Neural progenitor cell (in vitro differentiated cells): Measurements from ENCODE around the gene FREM1. TPM values are rescaled to one million over a fixed set of nuclear protein-coding genes. Genes with fewer than 3 reads are reported as not detected.

Experiments
- DNase-seq: peaks from one replicate; pipeline ENCODE4 v3.0.0-alpha.2; 2016; ENCODE audit warnings: low spot score
- H2AFZ ChIP-seq: fragments of 200-600 bp; sonication (generic); replicated peaks from 2 replicates; pipeline ENCODE4 v1.6.1; 2016; ENCODE audit warnings: antibody characterized with exemption
- H3F3A ChIP-seq: fragments of 200-600 bp; sonication (generic); 2 replicates; pipeline ENCODE4 v1.6.1; 2016; ENCODE audit warnings: antibody characterized with exemption, low read depth
- H3K27ac ChIP-seq: fragments of 200-600 bp; sonication (generic); 2 replicates; pipeline ENCODE4 v1.5.1; 2016; ENCODE audit warnings: mild to moderate bottlenecking
- H3K27me3 ChIP-seq: fragments of 200-600 bp; sonication (generic); 2 replicates; pipeline ENCODE4 v1.6.1; 2016; ENCODE audit warnings: mild to moderate bottlenecking, moderate library complexity
- H3K36me3 ChIP-seq: fragments of 200-600 bp; sonication (generic); 2 replicates; pipeline ENCODE4 v1.5.1; 2016
- H3K4me1 ChIP-seq: fragments of 200-600 bp; sonication (generic); 2 replicates; pipeline ENCODE4 v1.6.1; 2016; ENCODE audit warnings: mixed run types
- H3K4me2 ChIP-seq: fragments of 200-600 bp; sonication (generic); 2 replicates; pipeline ENCODE4 v1.6.1; 2016
- H3K4me3 ChIP-seq: fragments of 200-600 bp; sonication (generic); 2 replicates; pipeline ENCODE4 v1.5.1; 2016
- H3K79me2 ChIP-seq: fragments of 200-600 bp; sonication (generic); 2 replicates; pipeline ENCODE4 v1.6.1; 2016; ENCODE audit warnings: low read depth
- H3K9ac ChIP-seq: fragments of 200-600 bp; sonication (generic); 2 replicates; pipeline ENCODE4 v1.6.1; 2016
- H3K9me3 ChIP-seq: fragments of 200-600 bp; sonication (generic); 2 replicates; pipeline ENCODE4 v1.5.1; 2016; ENCODE audit warnings: low read depth
- H4K20me1 ChIP-seq: fragments of 200-600 bp; sonication (generic); 2 replicates; pipeline ENCODE4 v1.6.1; 2016; ENCODE audit warnings: low read depth
- H3K27ac Mint-ChIP-seq: 3 replicates; pipeline ENCODE4 v1.8.0; 2021; ENCODE audit warnings: mixed read lengths
- H3K27me3 Mint-ChIP-seq: 2 replicates; pipeline ENCODE4 v1.8.0; 2022; ENCODE audit warnings: low read depth, mild to moderate bottlenecking, inconsistent platforms, moderate library complexity, mixed read lengths; ENCODE audit not compliant: insufficient read depth
- H3K36me3 Mint-ChIP-seq: 3 replicates; pipeline ENCODE4 v1.8.0; 2021; ENCODE audit warnings: mixed read lengths
- H3K4me1 Mint-ChIP-seq: 3 replicates; pipeline ENCODE4 v1.8.0; 2021; ENCODE audit warnings: mixed read lengths
- H3K4me3 Mint-ChIP-seq: 3 replicates; pipeline ENCODE4 v1.8.0; 2021; ENCODE audit warnings: mild to moderate bottlenecking, moderate library complexity, mixed read lengths
- H3K9me3 Mint-ChIP-seq: 3 replicates; pipeline ENCODE4 v1.8.0; 2020; ENCODE audit warnings: mixed read lengths
- CTCF ChIP-seq: fragments of 200-600 bp; sonication (generic); IDR thresholded peaks from 2 replicates; pipeline ENCODE4 v1.5.1; 2017; ENCODE audit warnings: antibody characterized with exemption, mild to moderate bottlenecking
- EZH2 ChIP-seq: fragments of 200-600 bp; sonication (generic); IDR thresholded peaks from 2 replicates; pipeline ENCODE4 v1.6.1; 2017; ENCODE audit warnings: antibody characterized with exemption, mild to moderate bottlenecking, moderate library complexity
- EZH2phosphoT487 ChIP-seq: fragments of 200-600 bp; sonication (generic); IDR thresholded peaks from 2 replicates; pipeline ENCODE4 v1.6.1; 2017; ENCODE audit warnings: antibody characterized with exemption
- total RNA-seq: library from RNA; depleted of rRNA; stranded (reverse); fragments of >200 nt; gene quantifications from 2 replicates; pipeline ENCODE4 v1.2.3, GENCODE V29; 2015; ENCODE audit warnings: low replicate concordance

The FREM1 gene
- total RNA-seq, 1 donor from 2014 or later = 1.2 TPM

- no peak for DNase-seq
- H3K36me3 ChIP-seq = no peaks in the 10 kb centered on the region
- no peaks in the 10 kb centered on the region for H3F3A ChIP-seq
- H3K4me3 Mint-ChIP-seq = no peak overlapping the region
- TF ChIP-seq EZH2phosphoT487 (no peak), EZH2 (no peak), CTCF (no peak)
- H3K9ac ChIP-seq = no peak overlapping the region
- H3K4me1 ChIP-seq = no peaks in the 10 kb centered on the region
- no peaks in the 10 kb centered on the region for H3K79me2 ChIP-seq
- H2AFZ ChIP-seq = no peak overlapping the region
- H3K27me3 ChIP-seq = no peaks in the 10 kb centered on the region
- no peaks in the 10 kb centered on the region for H4K20me1 ChIP-seq
- H3K4me1 Mint-ChIP-seq = no peaks in the 10 kb centered on the region
- no peak overlapping the region for H3K4me3 ChIP-seq
- H3K36me3 Mint-ChIP-seq = peaks cover 50% of the 10 kb centered on the region
- H3K9me3 ChIP-seq = no peaks in the 10 kb centered on the region
- H3K4me2 ChIP-seq = no peak overlapping the region
- peaks cover 2% of the 10 kb centered on the region for H3K27me3 Mint-ChIP-seq
- H3K27ac ChIP-seq = no peak overlapping the region
- peaks cover 2% of the 10 kb centered on the region for H3K9me3 Mint-ChIP-seq
- H3K27ac Mint-ChIP-seq = no peak overlapping the region
Observed at GRCh38 chr9:14831074-14831473, 79.2 kb downstream of the FREM1 start.

- Histone ChIP-seq H3K27me3 (no peaks in the 10 kb centered on the region), H3K4me1 (no peaks in the 10 kb centered on the region), H3K4me2 (no peak overlapping the region), H3K79me2 (no peaks in the 10 kb centered on the region), H3K9ac (no peak overlapping the region), H4K20me1 (no peaks in the 10 kb centered on the region), H3K9me3 (no peaks in the 10 kb centered on the region), H3K4me3 (no peak overlapping the region), H3K27ac (no peak overlapping the region), H3F3A (no peaks in the 10 kb centered on the region), H3K36me3 (no peaks in the 10 kb centered on the region), H2AFZ (no peak overlapping the region)
- Mint-ChIP-seq H3K4me3 (no peak overlapping the region), H3K36me3 (peaks cover 50% of the 10 kb centered on the region), H3K27me3 (peaks cover 5% of the 10 kb centered on the region), H3K9me3 (peaks cover 2% of the 10 kb centered on the region), H3K4me1 (no peaks in the 10 kb centered on the region), H3K27ac (no peak overlapping the region)
- DNase-seq = no peak
- TF ChIP-seq CTCF = no peak
- no peak for TF ChIP-seq EZH2
- no peak for TF ChIP-seq EZH2phosphoT487
Observed at GRCh38 chr9:14830057-14830456, 80.2 kb downstream of the FREM1 start.

GRCh38 chr9:14829204-14829603 is 81.0 kb downstream of the FREM1 start:
- H3K9me3 ChIP-seq = no peaks in the 10 kb centered on the region
- no peak overlapping the region for H3K4me2 ChIP-seq
- no peak overlapping the region for H2AFZ ChIP-seq
- no peaks in the 10 kb centered on the region for H3K27me3 ChIP-seq
- Mint-ChIP-seq H3K36me3 (peaks cover 50% of the 10 kb centered on the region), H3K27ac (no peak overlapping the region), H3K9me3 (peaks cover 2% of the 10 kb centered on the region), H3K4me1 (no peaks in the 10 kb centered on the region), H3K4me3 (no peak overlapping the region), H3K27me3 (peaks cover 5% of the 10 kb centered on the region)
- no peaks in the 10 kb centered on the region for H3K79me2 ChIP-seq
- no peaks in the 10 kb centered on the region for H3F3A ChIP-seq
- H3K9ac ChIP-seq = no peak overlapping the region
- TF ChIP-seq EZH2phosphoT487 = no peak
- no peak for TF ChIP-seq EZH2
- no peaks in the 10 kb centered on the region for H4K20me1 ChIP-seq
- no peak overlapping the region for H3K4me3 ChIP-seq
- H3K36me3 ChIP-seq = no peaks in the 10 kb centered on the region
- DNase-seq = no peak
- H3K27ac ChIP-seq = no peak overlapping the region
- no peaks in the 10 kb centered on the region for H3K4me1 ChIP-seq

GRCh38 chr9:14827805-14828204 is 82.4 kb downstream of the FREM1 start:
- Histone ChIP-seq H3K4me3 (no peak overlapping the region), H3K9me3 (no peaks in the 10 kb centered on the region), H2AFZ (no peak overlapping the region), H4K20me1 (no peaks in the 10 kb centered on the region), H3K79me2 (no peaks in the 10 kb centered on the region), H3F3A (no peaks in the 10 kb centered on the region), H3K9ac (no peak overlapping the region), H3K27ac (no peak overlapping the region), H3K27me3 (no peaks in the 10 kb centered on the region), H3K4me1 (no peaks in the 10 kb centered on the region), H3K36me3 (no peaks in the 10 kb centered on the region), H3K4me2 (no peak overlapping the region)
- no peaks in the 10 kb centered on the region for H3K4me1 Mint-ChIP-seq
- no peak for DNase-seq
- no peak overlapping the region for H3K4me3 Mint-ChIP-seq
- H3K27ac Mint-ChIP-seq = no peak overlapping the region
- no peak for TF ChIP-seq EZH2phosphoT487
- no peak for TF ChIP-seq CTCF
- no peak for TF ChIP-seq EZH2
- H3K9me3 Mint-ChIP-seq = peaks cover 2% of the 10 kb centered on the region
- H3K36me3 Mint-ChIP-seq = peaks cover 50% of the 10 kb centered on the region
- H3K27me3 Mint-ChIP-seq = peaks cover 2% of the 10 kb centered on the region
